GM19025 (cell line): ENCODE results near the gene DCXR.

Source experiments
- ATAC-seq: cut with Tn5 transposase; IDR thresholded peaks from one replicate; pipeline ENCODE4 v1.9.1; 2021; ENCODE audit warnings: mild to moderate bottlenecking, low read depth, moderate library complexity; ENCODE audit not compliant: unreplicated experiment

Gene DCXR

DNA sequence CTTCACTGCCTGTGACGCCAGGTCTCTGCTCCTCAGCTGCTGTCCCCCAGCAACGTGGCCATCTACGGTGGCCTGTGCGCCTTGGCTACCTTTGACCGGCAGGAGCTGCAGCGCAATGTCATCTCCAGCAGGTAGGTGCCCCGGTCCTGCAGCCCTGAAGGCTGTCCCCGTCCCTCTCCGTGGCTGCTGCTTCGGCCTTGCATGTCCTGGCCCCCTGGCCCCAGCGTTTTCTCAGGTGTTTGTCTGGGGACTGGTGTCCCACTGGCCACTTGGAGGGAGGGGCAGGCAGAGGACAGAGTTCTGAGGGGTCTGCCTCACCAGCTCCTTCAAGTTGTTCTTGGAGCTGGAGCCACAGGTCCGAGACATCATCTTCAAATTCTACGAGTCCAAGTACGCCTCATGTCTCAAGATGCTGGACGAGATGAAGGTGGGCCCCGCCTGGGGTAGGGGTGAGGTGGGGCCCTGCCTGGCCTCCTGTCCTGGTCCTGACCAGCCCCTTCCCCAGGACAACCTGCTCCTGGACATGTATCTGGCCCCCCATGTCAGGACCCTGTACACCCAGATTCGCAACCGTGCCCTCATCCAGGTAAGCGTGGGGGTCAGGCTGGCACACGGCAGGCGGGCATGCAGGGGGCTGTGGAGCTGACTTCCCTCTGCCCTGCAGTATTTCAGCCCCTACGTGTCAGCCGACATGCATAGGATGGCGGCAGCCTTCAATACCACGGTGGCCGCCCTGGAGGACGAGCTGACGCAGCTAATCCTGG, 18.6 kb upstream of the DCXR start:
- ATAC-seq: no peak

DNA sequence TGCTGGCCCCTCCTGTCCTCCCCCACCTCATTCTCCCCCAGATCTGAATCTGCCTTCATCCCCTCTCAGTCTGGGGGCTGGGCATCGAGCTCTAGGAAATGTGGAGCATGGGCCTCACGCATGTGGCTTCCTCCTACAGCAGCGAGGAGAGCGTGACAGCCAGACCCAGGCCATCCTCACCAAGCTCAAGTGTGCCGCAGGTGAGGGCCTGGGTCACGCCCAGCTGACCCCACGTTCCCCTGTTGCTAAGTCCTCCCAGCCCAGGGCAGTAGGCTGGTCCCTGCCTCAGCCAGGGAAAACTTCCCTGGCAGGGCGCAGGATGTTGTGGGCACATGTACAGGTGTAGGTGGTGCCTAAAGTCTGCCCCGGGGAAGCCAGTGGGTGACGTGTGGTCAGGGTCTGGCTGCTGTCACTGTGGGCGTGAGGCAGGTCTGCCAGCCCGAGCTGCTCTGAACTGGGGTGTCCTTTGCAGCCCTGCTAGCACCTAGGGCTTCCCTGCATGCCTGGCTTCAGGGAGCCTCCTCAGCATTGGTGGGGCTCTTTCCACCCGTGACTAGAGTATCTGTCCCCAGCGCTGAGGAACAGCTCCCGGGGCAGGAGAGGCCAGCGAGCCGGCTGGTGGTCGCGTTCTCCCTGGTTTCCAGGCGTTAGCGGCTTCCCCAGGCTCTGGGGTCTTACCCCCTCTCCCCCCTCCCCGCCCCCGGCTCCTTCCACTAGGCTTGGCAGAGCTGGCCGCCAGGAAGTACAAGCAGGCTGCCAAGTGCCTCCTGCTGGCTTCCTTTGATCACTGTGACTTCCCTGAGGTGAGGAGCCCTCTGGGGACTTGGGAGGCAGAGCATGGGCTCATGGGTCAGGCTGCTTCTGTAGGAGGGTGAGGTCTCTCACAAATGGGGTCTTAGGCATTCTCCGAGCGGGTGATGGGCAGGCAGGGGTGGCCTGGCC, 17.8 kb upstream of the DCXR start:
- ATAC-seq: no peak

DNA sequence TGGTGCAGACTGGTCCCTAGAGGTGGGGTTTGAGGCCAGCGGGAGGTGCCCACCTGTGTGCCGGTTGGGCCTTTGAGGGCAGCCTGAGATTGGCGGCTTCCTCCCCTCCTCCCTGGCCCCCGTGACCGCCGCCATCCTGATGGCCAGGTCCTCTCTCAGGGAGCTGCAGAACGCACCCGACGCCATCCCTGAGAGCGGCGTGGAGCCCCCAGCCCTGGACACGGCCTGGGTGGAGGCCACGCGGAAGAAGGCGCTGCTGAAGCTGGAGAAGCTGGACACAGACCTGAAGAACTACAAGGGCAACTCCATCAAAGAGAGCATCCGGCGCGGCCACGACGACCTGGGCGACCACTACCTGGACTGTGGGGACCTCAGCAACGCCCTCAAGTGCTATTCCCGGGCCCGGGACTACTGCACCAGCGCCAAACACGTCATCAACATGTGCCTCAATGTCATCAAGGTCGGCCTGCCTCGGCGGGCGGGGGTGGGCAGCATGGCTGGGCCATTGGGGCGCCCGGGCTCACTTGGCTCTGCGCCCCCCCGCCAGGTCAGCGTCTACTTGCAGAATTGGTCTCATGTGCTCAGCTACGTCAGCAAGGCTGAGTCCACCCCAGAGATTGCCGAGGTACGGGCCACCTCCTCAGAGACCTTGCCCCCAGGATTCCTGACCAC, 17.0 kb upstream of the DCXR start:
- ATAC-seq: no peak

DNA sequence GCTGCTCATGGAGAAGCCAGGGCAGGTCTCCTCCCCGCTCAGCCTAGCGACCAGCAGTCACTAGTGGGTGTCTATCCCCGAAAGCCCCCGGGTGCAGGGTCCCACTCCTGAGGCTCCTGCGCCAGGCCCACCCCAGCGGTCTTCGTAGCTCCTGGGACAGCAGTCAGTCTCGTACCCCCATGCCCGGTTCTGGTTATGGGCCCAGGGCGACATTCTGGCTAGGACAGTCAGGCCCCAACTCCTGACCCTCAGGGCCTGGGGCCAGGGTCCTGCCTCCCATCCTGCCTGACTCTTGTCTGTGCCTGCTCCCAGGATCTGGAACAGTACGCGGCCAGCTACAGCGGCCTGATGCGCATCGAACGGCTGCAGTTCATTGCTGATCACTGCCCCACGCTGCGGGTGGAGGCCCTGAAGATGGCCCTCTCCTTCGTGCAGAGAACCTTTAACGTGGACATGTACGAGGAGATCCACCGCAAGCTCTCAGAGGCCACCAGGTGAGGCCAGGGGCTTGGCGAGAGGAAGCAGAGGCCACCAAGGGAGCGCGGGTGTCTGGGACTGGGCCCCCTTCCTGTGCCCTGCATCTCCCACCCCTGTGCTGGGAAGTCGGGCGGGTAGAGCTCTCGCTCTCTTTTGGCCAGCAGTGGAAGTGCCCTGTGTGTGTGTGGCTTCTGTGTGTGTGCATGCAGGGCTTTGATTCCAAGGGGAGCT, 16.2 kb upstream of the DCXR start:
- no peak for ATAC-seq

DNA sequence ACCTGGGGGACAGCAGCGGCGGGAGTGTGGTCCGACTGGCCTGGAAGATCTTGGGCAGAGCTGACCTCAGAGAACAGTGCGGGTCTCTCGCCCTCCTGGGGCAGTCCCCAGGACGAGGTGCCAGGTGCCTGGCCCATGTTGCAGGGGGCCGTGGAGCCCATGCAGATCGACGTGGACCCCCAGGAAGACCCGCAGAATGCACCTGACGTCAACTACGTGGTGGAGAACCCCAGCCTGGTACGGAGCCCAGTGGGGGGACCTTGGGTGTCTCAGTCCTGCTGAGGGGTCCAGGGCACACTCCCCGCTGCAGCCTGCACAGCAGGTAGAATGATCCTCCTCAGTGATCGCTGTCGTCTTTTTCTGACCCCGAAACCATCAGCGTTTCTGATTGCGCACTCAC, 15.6 kb upstream of the DCXR start:
- ATAC-seq: no peak

DNA sequence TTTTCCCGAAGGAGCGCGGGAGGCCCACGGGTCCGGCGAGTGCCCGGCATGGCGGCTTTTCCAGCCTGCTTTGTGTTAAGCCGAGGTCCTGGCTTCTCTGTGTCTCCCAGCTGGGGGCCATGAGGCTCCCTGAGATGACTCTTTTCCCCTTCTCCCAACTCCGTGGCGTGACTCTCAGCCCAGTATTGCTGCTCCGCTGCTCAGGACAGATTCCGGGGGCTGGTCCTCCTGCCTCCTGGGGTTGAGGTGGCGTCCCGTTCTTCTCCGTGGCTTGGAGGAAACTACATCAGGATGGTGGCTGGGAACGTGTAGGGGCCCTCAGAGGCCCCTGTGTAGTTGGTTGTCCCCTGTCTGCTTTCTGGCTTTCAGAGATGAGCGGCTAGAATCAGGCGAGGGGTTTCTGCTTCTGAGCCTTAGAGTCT, 15.2 kb upstream of the DCXR start:
- ATAC-seq: no peak

- ATAC-seq: peak; percentile 70
Measured at GRCh38 chr17:82051776-82052637, 14.5 kb upstream of the DCXR start, which contains the start of the genes GPS1 and RFNG. GPS1 (plus strand) TSS chr17:82051898; CDS start chr17:82051932, 34 bp downstream. RFNG (minus strand) TSS chr17:82051811; CDS start chr17:82051766, 45 bp downstream.

DNA sequence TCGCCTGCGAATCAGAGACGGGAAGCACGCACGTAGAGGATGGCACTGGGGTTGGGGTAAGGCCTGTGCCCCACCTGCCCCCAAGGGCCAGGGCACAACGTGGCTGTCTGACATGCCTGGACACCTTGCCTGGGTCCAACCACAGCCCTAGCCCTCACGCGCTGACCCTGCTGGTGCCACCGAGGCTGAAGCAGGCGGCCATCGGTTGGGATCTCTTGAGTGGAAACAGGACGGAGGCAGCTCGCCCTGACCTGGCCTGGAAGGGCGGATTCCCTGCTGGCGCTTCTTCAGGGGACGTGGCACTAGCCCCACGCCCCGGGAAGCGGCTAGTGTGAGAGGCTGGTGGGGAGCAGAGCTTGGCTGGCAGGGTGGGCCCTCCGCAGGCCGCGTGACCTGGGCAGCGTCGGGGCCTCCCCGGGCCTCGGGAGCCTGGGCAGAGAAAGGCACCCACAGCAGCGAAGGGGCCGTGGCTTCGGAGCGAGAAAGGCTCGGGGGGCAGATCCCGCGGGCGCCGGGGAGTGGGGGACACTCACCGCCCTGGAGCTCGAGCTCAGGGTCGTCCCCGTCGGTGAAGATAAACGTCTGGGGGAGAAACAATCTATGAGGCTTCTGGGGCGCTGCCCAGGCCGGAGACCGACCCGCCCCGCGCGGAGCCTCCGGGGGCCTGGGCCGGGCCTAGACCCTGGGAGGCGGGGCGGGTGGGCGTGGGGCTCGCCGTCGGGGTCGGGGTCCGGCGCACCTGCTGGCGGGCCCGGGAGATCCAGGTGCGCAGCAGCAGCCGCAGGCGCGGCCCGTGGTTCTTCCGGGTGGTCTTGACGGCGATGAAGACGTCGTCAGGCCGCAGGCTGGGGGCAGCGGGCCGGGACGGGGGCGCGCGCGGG, 13.5 kb upstream of the DCXR start:
- ATAC-seq: peak; percentile 18

GRCh38 chr17:82050152-82050760, 12.8 kb upstream of the DCXR start:
- ATAC-seq: no peak

DNA sequence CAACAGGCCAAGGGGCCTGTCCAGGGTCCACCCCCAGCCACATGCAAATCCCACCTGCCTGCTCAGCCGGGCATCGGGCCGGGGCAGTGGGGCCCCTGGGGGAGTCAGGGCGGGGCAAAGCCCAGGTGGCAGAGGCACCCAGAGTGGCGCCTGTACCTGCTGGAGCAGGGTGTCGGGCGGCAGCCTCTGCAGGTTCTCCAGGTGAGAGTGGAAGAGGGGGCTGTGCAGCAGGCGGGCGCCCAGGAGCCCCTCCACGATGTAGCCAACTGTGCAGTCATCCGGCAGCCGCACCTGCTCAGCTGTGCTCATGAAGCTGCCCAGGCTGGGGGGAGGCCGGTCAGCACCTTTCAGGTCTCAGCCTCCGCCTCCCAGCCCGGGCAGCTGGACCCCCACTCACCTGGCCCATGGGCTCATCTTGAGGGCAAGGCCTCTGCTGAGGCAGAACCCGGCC, 12.0 kb upstream of the DCXR start:
- ATAC-seq: no peak

GRCh38 chr17:82049106-82049505, 11.6 kb upstream of the DCXR start:
- ATAC-seq: no peak

DNA sequence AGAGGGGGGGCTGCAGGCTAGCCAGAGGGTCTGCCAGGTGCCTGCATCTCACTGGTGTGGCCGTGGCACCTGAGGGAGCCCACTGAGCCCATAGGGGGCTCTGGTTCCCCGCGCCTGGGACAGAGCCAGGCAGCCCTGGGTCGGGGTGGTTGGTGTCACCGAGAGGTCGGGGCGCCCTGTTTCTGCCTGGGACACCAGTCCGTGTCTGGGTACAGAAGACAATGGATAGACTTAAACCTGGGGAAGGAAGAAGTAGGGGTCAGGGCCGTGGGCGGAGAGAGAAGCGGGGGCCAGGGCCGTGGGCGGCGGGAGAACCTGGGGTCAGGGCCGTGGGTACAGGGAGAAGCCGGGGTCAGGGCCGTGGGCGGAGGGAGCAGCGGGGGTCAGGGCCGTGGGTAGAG, 11.1 kb upstream of the DCXR start:
- ATAC-seq: no peak

DNA sequence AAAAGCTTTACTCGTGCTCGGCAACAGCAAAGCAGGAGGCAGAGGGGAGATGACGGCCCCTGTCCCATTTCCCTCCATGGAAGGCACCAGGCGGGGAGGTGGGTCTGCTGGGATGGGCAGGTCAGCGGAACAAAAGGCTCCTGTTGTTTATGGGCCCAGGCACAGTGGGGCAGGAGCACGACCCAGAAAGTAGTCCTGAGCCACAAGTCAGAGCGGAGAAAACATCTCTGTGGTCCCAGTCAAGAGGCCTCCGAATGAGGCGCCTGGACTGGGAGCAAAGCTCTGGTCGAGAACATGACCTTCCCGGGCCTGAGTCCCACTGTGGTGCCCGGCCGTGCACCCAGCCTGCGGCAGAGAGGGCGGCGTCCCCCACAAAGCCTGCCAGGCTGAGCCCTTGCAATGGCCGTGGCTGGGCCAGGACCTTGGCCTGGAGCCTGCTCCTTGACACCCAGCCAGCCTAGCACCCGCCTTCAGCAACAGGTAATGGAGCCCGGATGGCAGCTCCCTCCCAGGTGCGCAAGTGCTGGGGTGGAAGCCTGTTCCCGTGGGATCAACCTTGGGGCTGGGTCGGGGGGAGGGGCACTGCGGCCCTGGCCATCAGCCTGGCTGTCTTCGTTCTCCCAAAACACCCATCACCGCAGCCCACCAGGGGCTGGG, 10.5 kb upstream of the DCXR start:
- no peak for ATAC-seq

- no peak for ATAC-seq
Measured at GRCh38 chr17:82047379-82047778, 9.9 kb upstream of the DCXR start.

DNA sequence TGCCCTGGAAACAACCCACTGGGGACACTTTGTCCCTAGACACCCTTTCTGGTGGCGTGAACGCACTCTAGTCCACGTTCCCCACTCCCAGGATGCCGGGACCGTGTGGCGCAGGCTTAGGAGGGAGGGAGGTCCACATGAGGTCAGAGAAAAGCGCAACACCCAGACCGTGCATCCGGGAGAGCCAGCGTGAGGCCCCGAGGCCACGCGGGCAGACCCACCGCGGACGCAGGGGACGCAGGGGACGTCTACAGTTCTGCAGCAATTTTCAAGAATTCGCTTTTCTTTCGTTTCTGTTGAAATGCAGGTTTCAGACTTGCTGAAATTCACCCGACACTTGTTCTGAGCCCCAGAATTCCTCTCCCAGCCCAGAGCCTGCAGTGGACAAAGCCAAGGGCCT, 9.4 kb upstream of the DCXR start:
- no peak for ATAC-seq

DNA sequence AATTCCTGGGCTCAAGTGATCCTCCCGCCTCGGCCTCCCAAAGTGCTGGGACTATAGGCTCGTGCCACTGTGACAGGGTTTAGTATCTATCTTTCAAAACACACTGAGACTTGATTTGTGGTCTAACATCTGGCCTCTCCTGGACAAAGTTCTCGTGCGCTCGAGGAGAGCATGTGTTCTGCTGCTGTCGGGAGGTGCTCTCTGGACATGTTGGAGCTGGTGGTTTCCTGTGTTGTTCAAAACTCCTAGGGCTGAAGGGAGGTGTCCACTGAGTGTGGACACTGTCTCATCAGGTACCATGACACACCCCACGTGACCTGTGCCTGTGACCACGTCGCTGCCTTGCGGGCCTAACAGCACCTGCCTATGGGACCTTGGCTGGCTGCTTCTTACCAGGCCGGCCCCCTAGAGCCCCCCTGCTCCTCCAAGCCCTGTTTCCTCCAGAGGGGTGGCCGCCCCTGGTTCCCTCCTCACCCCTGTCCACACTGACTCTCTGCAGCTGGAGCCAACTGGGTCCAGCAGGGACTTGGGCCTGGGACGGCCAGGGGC, 8.5 kb upstream of the DCXR start:
- no peak for ATAC-seq

GRCh38 chr17:82043507-82043906, 6.0 kb upstream of the DCXR start:
- no peak for ATAC-seq
